HepG2 (cell line): ENCODE measurements around the gene VSIR.

Experiments used
- EZH2 ChIP-seq: conservative IDR thresholded peaks from 2 replicates; pipeline ENCODE4 v1.6.1; 2012; ENCODE audit warnings: mild to moderate bottlenecking, low read depth, low read length, moderate library complexity
- HMG20A ChIP-seq: IDR thresholded peaks from 2 replicates; pipeline ENCODE4 v1.6.1; 2016; ENCODE audit warnings: borderline replicate concordance
- MXI1 ChIP-seq: IDR thresholded peaks from 3 replicates; pipeline ENCODE4 v1.6.1; 2012; ENCODE audit warnings: low read depth, low read length, inconsistent platforms, borderline replicate concordance
- POLR2A ChIP-seq, 2 experiments: IDR thresholded peaks; 2 replicates each; pipeline ENCODE4 v1.6.1; 2011; ENCODE audit warnings: low read depth in 2 of 2, low read length in 2 of 2, mild to moderate bottlenecking in 1 of 2, moderate library complexity in 1 of 2; ENCODE audit not compliant: insufficient read depth in 1 of 2
- POLR2AphosphoS5 ChIP-seq: IDR thresholded peaks from 2 replicates; pipeline ENCODE4 v1.6.1; 2012; ENCODE audit warnings: low read depth, low read length
- REST ChIP-seq, 2 experiments: IDR thresholded peaks; 2 replicates each; pipeline ENCODE4 v1.6.1; 2011 to 2012; ENCODE audit warnings: low read length in 2 of 2, borderline replicate concordance in 1 of 2, low read depth in 1 of 2, mild to moderate bottlenecking in 1 of 2, moderate library complexity in 1 of 2
- SP1 ChIP-seq, 2 experiments: fragments of 450-650 bp in 1 of 2; sonication (generic) in 1 of 2; formaldehyde crosslinking in 1 of 2; IDR thresholded peaks; 2 replicates each; pipeline versions ENCODE4 v1.4.0 to v1.6.1; 2016 to 2020; ENCODE audit warnings: missing genetic modification reagents in 1 of 2
- ZNF513 ChIP-seq: sonication (generic); formaldehyde crosslinking; conservative IDR thresholded peaks from 2 replicates; pipeline ENCODE4 v1.5.0; 2020; ENCODE audit warnings: missing genetic modification reagents

- TF ChIP-seq HMG20A (CRISPR knock-in tag) (no peak), POLR2A (IDR thresholded peaks at IDR 0.05; ENCODE audit: insufficient read depth in 1 of 2, low read depth in 2 of 2, low read length in 2 of 2) (no peak), ZNF513 (CRISPR knock-in tag) (no peak), POLR2AphosphoS5 (no peak), SP1 (IDR thresholded peaks at IDR 0.05) (no peak), SP1 (CRISPR knock-in tag; IDR thresholded peaks at IDR 0.05) (no peak), MXI1 (no peak), REST (IDR thresholded peaks at IDR 0.05; ENCODE audit: borderline replicate concordance in 1 of 2, low read depth in 1 of 2, low read length in 2 of 2) (no peak), EZH2 (no peak)
Observed at GRCh38 chr10:71796749-71797405, 23.6 kb upstream of the VSIR start.
